T-helper 2 cell treated with Interferon-gamma antibody and Interleukin-4, amounts not matched to agents 100 ng/mL and 5 ng/mL, for 36 hours (primary cell): Measurements from ENCODE around the gene TUG1. TPM values are rescaled to one million over a fixed set of nuclear protein-coding genes. Genes with fewer than 3 reads are reported as not detected.

Source experiments
- intact Hi-C: fragments of 100-400 bp; cut with micrococcal nuclease; formaldehyde crosslinking; loops from one replicate; pipeline ENCODE4 v1.15.1; 2023
- total RNA-seq: library from RNA; stranded (reverse); gene quantifications from 2 replicates; pipeline ENCODE4 v1.2.3, GENCODE V29; 2022

The TUG1 gene
- total RNA-seq, 1 donor from 2014 or later: 77.5 TPM

- intact Hi-C loops: loop anchor here (5.0 kb wide), 1 partner anchor 135 kb away; the partner anchor contains the start of gene SMTN
These were observed 21.8 kb upstream of the TUG1 start for GRCh38 chr22:30947173-30947815.

- intact Hi-C loops: loop anchor here (5.0 kb wide), 1 partner anchor 134 kb away; the partner anchor contains the start of gene SMTN
These were observed 21.1 kb upstream of the TUG1 start for GRCh38 chr22:30947816-30948454.

DNA sequence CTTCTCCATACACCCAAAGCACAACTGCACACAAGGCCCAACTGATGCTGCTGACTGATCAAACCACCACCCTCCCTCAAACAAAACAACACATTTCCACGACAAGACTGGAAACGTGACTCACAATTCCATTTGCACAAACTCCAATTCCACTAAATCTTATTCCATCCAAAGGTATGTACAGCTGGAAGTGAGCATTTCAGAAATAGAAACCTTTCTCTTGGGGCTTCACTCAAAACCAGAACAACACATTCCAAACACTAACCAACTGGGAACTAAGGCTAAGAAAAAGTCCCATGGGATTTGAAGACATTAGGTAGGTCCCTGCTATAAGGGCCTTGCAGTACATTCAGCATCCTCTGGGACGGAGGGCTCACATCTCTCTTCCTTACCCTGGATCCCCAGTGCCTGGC lies 20.1 kb upstream of the TUG1 start:
- intact Hi-C loops: loop anchor here (5.0 kb wide), 1 partner anchor 133 kb away; the partner anchor contains the start of gene SMTN

DNA sequence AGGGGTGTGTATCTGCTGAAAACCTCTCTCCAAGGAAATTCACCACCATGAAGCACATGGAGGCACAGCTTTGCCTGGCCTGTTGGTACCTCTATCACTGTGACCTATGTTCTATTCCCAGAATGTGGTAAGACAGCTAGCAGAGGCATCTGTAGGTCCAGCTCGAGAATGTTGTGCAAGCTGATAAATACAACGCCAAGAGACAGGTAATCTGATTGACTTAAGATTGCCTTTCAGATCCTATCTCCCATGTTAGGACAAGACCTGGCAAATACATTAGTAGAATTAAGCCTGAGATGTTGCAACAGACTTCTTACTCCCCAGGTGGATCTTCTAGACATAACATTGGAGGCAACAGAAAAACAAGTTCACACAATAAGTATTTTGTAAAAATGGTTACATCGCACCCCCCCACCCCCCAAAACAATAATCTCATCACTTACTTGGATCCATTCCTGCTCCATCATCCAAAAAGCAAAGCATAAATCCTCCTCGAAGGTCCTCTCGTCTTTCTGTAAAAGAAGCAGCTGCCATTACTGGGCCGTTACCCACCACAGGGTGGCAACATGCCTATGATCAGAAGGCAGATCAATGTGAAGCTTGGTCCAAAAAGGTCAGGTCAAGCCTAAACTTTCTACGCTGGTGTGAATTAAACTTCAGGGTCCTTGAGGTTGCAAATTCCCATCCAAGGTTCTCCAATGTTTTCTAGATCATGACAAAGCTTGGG lies 19.0 kb upstream of the TUG1 start:
- intact Hi-C loops: loop anchor here (5.0 kb wide), 1 partner anchor 132 kb away; the partner anchor contains the start of gene SMTN

DNA sequence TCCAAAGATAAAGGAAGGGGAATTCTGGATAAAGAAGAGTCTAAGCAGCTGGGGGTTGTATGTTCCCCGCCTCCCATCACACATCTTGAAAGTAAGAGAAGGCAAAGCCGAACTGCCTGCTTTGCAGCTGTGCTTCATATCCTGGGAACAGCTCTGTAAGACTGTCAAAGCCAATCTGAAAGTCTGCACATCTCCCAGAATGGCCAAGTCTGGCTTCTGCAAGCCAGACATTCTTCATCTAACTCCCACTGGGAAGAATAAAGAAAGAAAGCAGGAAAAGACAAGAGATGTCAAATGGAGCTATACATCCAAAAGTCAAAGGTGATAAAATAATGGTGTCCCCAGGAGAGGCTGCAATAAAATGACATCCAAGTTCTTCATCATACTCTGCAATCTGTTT lies 15.9 kb upstream of the TUG1 start:
- intact Hi-C loops: no loop called here

GRCh38 chr22:30955153-30955552 lies 13.9 kb upstream of the TUG1 start:
- intact Hi-C loops: no loop called here

DNA sequence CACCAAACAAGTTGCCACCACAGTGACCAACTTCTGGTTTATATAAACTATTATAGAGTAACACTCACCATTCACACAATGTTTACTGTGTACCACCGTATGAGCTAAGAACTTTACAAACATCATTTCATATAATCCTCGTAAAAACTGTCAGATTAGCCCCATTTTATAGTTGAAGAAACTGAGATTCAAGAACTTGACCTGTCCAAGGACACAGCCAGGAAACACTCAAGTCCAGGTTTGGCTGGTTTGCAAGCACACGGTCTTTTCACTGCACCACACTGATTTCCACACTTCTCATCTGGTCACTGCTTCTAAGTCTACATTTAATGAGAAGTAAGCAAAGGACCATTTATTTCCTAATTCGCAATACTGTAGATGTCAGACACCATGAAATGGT lies 4.2 kb upstream of the TUG1 start:
- intact Hi-C loops: no loop called here

DNA sequence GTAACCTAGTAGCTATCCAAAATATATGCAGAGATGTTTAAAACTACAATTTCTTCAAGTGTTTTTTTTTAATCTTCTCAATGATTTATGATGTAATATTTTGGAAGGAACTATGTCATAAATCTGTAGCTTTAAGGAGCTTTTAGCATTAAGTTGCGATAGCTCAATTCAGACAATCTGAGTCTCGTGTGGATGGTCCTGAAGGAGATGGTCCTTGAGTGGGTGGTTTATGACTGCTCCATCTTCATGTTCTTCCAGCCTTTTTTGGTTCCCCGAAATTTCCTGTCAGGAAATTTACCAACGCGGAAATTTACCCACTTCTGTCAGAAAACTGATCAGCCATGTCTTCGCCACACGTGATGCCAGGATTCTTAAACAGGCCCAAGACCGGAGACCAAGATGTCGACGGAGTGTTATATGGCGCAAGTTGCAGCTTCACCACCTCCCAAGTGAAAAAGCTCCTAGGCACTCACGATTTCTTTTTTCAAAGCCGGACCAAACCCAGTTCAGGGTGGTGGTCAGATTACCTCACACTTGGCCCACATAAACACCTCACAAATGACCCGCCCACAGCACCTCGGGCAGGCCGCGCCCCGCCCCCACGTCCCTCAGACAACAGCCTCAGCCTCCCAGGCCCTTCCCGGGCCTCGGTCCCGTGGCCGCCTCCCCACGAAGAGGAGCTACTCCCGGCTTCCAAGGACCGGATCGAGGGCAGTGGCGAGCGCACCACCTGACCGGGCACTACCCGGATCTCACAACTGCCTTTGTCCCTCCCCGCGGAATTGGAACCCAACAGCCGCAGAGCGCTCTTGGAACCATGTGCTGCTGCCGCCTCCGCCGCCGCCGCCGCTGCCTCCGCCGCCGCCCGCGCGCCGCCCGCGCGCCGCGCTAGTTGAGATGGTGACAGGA lies 796 bp upstream of the TUG1 start, which contains the start of gene MORC2:
Gene MORC2 (minus strand): TSS at position 760 of the 909 bp plus-strand sequence. CDS start 885 bp downstream, outside the sequence.
- intact Hi-C loops: loop anchor here (2.0 kb wide), 2 partner anchors 47 to 323 kb away; no protein-coding TSS in a partner anchor

DNA sequence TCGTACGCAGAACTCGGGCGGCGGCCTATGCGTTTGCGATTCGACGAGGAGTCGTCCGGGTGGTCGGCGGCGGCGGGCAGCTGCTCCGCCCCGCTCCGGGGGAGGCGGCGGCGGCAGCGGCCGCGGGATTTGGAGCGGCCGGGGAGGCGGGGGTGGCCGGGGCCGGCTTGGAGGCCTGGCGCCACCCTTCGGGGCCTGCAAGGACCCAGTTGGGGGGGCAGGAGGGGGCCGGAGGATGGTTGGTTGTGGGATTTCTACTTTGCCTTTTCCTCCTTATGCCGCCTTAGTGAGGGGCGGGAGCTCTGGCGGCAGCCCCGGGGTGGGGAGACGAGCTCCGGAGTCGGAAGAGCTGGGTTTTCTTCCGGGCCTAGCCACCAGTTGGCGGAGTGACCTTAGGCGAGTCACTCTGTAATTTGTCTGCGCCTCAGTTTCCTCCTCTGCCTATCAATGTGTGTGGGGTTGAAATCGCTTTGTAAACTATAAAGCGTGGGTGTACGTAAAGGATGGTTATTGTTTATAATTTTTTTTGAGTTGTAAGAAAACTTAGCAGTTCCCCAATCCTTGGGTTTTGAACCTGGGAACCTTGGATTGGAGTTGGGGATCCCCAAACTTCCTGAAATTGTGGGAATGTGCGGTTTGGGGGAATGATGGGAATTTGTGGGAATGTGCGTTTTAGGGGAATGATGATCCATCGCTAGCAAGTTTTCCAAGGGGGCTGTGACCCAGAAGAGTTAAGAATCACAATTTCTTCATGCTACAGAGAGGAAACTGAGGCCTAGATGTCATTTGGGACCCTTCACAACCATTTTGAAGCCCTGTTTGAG lies 679 bp downstream of the TUG1 start:
- intact Hi-C loops: loop anchor here (1.0 to 2.0 kb wide), 4 partner anchors 26 to 321 kb away; no protein-coding TSS in a partner anchor

DNA sequence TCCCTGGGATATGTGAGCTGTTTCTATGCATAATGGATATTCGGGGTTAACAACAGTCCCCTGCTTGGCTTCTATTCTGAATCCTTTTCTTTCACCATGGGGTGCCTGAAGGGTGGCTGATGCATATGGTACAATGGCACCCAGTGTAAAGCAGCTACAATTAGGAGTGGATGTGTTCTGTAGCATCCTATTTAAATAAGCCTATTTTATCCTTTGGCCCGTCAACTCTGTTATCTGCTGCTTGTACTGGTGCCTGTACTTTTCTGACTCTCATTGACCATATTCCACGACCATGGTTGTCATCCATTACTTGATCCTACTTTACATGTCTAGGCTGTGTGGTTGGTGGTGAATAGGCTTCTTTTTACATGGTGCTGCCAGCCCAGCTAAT lies 1.3 kb downstream of the TUG1 start:
- intact Hi-C loops: no loop called here

DNA sequence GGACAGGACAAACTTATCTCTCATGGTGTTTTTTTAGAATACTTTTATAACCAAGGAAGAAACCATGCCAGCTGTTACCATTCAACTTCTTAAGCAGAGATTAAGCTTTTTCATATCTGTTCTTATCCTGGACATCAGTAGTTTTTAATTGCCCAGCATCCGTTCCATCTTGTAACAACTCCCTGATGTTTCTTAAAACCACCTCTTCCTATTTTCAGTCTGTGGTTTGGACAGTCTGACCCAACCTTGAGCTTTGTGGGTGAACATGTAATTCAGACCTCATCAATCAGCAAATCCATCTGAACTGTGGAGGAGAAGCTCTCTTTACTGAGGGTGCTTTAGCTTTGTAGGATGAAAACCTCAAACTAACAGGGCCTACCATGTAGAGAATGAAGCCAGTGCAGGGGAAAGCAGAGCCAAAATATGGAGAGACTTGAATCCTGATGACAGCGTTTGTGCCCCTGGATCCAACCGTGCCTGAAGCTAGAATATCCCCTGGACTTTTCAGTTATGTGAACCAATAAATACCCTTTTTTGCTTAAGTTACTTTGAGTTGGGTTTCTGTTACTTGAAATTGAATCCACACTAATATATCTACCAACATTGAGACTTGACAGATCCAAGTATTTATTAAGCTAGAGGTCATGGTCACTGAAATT lies 9.4 kb downstream of the TUG1 start:
- intact Hi-C loops: no loop called here

GRCh38 chr22:30979932-30980331 lies 10.9 kb downstream of the TUG1 start:
- intact Hi-C loops: no loop called here

DNA sequence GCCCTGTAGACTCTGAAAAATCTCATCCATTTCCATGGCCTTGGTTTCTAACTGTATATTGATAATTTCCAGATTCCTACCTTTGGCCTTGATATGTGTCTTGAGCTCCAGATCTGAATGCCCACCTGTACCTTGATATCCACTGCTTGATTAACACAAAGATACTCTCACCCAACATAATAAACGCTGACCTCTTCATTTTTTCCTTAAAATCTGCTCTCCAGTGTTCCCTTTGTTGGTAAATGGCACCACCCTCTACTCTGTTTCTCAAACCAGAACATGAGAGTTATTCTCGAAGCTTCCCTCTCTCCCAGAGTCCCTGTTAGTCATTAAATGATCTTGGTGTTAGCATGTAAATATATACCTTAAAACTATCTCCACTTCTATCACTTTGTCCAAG lies 13.4 kb downstream of the TUG1 start:
- intact Hi-C loops: no loop called here

DNA sequence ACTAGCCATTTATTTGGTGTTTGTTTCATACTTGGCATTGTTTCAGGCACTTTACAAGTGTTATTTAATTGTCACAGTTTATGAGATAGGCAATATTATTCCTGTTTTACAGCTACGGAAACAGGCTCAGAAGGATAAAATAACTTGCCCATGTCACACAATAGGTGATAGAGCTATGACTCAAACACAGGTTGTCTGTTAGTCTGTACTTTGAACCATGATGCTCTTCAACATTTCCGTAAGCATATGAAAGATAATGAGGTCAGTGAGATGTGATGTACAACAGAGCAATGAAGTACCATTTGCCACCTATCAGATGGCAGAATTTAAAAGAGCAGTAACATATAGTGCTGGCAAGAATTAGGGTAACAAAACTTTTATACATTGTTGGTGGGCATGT lies 15.3 kb downstream of the TUG1 start:
- intact Hi-C loops: no loop called here

DNA sequence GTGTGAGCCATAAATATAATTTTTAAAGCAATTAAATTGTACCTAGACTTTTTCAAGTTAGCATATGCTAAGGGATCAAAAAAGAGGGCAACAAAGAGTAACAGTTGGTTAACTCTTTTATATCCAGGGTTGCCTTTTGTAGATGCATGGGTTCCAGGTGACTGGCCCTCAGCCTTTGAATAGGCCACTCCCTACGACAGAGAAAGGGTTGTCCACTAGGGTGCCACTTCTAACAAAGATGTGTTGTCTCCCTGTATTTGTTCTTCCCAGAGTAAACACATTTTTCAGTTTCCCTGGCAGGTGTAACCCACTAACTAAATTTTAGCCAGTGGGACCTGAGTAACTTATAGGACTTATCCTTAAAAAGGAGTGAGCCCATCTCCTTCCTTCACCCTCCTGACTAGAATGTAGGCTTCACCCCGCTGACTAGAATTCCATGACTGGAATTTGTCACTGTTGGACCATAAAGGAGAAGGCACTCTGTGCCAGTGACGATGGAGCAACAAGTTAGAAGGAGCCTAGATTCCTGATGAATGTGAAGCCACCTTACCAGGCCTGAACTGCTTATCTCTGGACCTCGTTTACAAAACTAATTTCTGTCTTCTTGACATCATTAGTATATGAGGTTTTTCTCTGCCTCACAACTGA lies 16.6 kb downstream of the TUG1 start:
- intact Hi-C loops: no loop called here

DNA sequence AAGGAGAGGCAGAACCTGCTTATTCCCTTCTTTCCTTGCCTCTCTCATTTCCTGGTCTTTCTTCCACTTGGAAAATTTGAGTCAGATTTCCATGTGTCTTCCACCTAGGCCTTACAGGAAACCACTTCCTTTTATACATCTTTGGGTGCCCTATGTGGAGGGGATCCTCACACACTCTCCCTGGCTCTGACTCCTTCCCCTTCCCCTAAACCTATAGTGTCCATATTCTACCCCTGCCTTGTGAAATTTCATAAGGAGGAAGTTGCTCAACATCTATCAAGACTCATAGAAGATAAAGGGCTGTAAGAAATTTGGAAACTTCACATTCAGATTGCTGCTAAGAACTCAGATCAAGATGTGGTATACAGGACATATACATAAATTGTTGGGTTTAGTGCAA lies 20.4 kb downstream of the TUG1 start:
- intact Hi-C loops: no loop called here

DNA sequence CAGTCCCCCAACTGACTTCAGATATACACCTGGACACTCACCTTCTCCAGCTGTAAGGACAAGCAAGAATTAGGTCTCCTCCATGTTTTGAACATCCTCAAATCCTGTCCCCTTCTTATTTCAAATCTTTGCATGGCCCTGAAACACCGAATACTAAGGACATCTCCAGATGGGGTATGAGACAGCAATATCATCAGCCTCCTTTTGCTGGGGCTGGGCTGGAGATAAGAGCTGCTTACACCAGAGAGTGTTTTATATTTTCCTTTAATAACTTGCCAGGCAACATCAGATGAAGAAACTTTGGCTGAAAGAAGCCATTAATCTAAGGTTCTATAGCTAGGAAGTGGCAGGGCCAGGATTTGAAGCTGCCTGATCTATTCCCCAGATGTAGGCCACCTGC lies 21.6 kb downstream of the TUG1 start:
- intact Hi-C loops: no loop called here

GRCh38 chr22:30992565-30992964 lies 23.5 kb downstream of the TUG1 start:
- intact Hi-C loops: no loop called here

DNA sequence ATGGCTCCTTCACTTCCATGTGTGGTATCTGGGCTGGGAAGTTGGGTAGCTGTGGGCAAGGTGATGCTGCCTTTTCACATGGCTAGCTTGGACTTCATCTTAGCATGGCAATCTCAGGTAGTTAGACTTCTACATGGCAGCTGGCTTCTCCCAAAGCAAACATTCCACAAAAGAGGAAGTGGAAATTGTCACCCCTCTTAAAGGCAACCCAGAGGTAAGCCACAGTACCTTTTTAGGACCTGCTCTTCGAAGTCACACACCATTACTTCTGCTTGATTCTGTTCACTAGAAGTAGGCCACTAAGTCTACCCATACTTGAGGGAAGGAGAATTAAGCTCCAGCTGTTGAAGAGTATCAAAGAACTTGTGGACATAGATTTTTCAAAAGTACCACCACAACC lies 25.9 kb downstream of the TUG1 start:
- intact Hi-C loops: no loop called here
